Measurements from ENCODE around the gene MTFP1.

Gene MTFP1

GRCh38 chr22:30386960-30387827, 38.4 kb upstream of the MTFP1 start, which contains the start of gene RNF215:
RNF215 (minus strand) TSS chr22:30387411; CDS start chr22:30387313, 98 bp downstream.
- Histone ChIP-seq H3F3A (ENCODE audit: insufficient read depth, low read length) (no peaks in the 10 kb centered on the region), H3K27me3 (replicated peaks; ENCODE audit: insufficient read depth, low read length) (no peaks in the 10 kb centered on the region), H3K9me3 (replicated peaks; ENCODE audit: insufficient read depth, low read length) (no peaks in the 10 kb centered on the region), H3K4me1 (ENCODE audit: low read length) (peaks cover 12% of the 10 kb centered on the region), H3K4me3 (ENCODE audit: low read length) (peak within 1 kb of the TSS; percentile 66), H3K27ac (ENCODE audit: low read length) (no peak within 1 kb of the TSS), H4K20me1 (ENCODE audit: insufficient read depth, low read length) (no peaks in the 10 kb centered on the region), H2AFZ (ENCODE audit: low read length) (peak within 1 kb of the TSS; percentile 80), H3K79me2 (ENCODE audit: low read length) (no peaks in the 10 kb centered on the region), H3K36me3 (replicated peaks; ENCODE audit: insufficient read depth, low read length) (no peaks in the 10 kb centered on the region), H3K4me2 (ENCODE audit: low read depth, low read length) (peak within 1 kb of the TSS; percentile 71), H3K9ac (ENCODE audit: low read length) (peak within 1 kb of the TSS; percentile 57; the same call in 1 of the 2 replicates), H3K9me2 (replicated peaks; ENCODE audit: insufficient read depth, low read length) (no peaks in the 10 kb centered on the region)
- TF ChIP-seq EZH2phosphoT487 (IDR thresholded peaks at IDR 0.05; ENCODE audit: low read length) (no peak), EZH2 (optimal IDR thresholded peaks at IDR 0.05; ENCODE audit: low read depth, low read length) (no peak), CTCF (IDR thresholded peaks at IDR 0.05; ENCODE audit: low read length) (peak; percentile 74)
- peak; percentile 83 for DNase-seq

- peak overlapping the region; percentile 59 for H2AFZ ChIP-seq (ENCODE audit: low read length)
- no peaks in the 10 kb centered on the region for H4K20me1 ChIP-seq (ENCODE audit: insufficient read depth, low read length)
- H3F3A ChIP-seq (ENCODE audit: insufficient read depth, low read length) = no peaks in the 10 kb centered on the region
- H3K27ac ChIP-seq (ENCODE audit: low read length) = no peak overlapping the region
- DNase-seq = peak; percentile 81
- H3K9me2 ChIP-seq (replicated peaks; ENCODE audit: insufficient read depth, low read length) = no peaks in the 10 kb centered on the region
- H3K9me3 ChIP-seq (replicated peaks; ENCODE audit: insufficient read depth, low read length) = no peaks in the 10 kb centered on the region
- peaks cover 12% of the 10 kb centered on the region for H3K4me1 ChIP-seq (ENCODE audit: low read length)
- no peaks in the 10 kb centered on the region for H3K27me3 ChIP-seq (replicated peaks; ENCODE audit: insufficient read depth, low read length)
- no peak overlapping the region for H3K4me2 ChIP-seq (ENCODE audit: low read depth, low read length)
- no peak overlapping the region for H3K4me3 ChIP-seq (ENCODE audit: low read length)
- no peak overlapping the region for H3K9ac ChIP-seq (ENCODE audit: low read length)
- TF ChIP-seq CTCF (IDR thresholded peaks at IDR 0.05; ENCODE audit: low read length) (peak; percentile 95), EZH2 (optimal IDR thresholded peaks at IDR 0.05; ENCODE audit: low read depth, low read length) (no peak)
- H3K36me3 ChIP-seq (replicated peaks; ENCODE audit: insufficient read depth, low read length) = no peaks in the 10 kb centered on the region
- H3K79me2 ChIP-seq (ENCODE audit: low read length) = no peaks in the 10 kb centered on the region
Measured at GRCh38 chr22:30390974-30391691, 34.4 kb upstream of the MTFP1 start.

- peaks cover 6% of the 10 kb centered on the region for H3K4me1 ChIP-seq (ENCODE audit: low read length)
- H3F3A ChIP-seq (ENCODE audit: insufficient read depth, low read length) = no peaks in the 10 kb centered on the region
- no peak overlapping the region for H3K9ac ChIP-seq (ENCODE audit: low read length)
- H3K79me2 ChIP-seq (ENCODE audit: low read length) = no peaks in the 10 kb centered on the region
- H3K9me3 ChIP-seq (replicated peaks; ENCODE audit: insufficient read depth, low read length) = no peaks in the 10 kb centered on the region
- no peaks in the 10 kb centered on the region for H3K9me2 ChIP-seq (replicated peaks; ENCODE audit: insufficient read depth, low read length)
- H2AFZ ChIP-seq (ENCODE audit: low read length) = no peak overlapping the region
- peaks cover 7% of the 10 kb centered on the region for H3K27me3 ChIP-seq (replicated peaks; ENCODE audit: insufficient read depth, low read length)
- no peak for TF ChIP-seq CTCF (IDR thresholded peaks at IDR 0.05; ENCODE audit: low read length)
- no peak for TF ChIP-seq EZH2 (optimal IDR thresholded peaks at IDR 0.05; ENCODE audit: low read depth, low read length)
- TF ChIP-seq EZH2phosphoT487 (IDR thresholded peaks at IDR 0.05; ENCODE audit: low read length) = no peak
- no peak overlapping the region for H3K27ac ChIP-seq (ENCODE audit: low read length)
- no peaks in the 10 kb centered on the region for H3K36me3 ChIP-seq (replicated peaks; ENCODE audit: insufficient read depth, low read length)
- no peak overlapping the region for H3K4me2 ChIP-seq (ENCODE audit: low read depth, low read length)
- H4K20me1 ChIP-seq (ENCODE audit: insufficient read depth, low read length) = no peaks in the 10 kb centered on the region
- DNase-seq = no peak
- no peak overlapping the region for H3K4me3 ChIP-seq (ENCODE audit: low read length)
Measured at GRCh38 chr22:30392661-30393321, 32.8 kb upstream of the MTFP1 start.

Data from MM.1S (cell line).